Prostate gland (tissue), 2 donors: ENCODE measurements around the gene OSBPL3. TPM values are rescaled to one million over a fixed set of nuclear protein-coding genes. Genes with fewer than 3 reads are reported as not detected.
A peak's percentile ranks its signal among the peaks of the same experiment; 100 is the strongest.

Experiments used
- DNase-seq: peaks from one replicate; pipeline ENCODE4 v3.0.0-alpha.2; 2019; ENCODE audit warnings: low spot score
- H3K27ac ChIP-seq, 2 donors: fragments of 200-600 bp; sonication (generic); 2 replicates each; pipeline ENCODE4 v1.5.1; 2017 to 2019
- H3K27me3 ChIP-seq: fragments of 200-600 bp; sonication (generic); replicated peaks from 2 replicates; pipeline ENCODE4 v1.5.1; 2019; ENCODE audit not compliant: insufficient read depth
- H3K36me3 ChIP-seq, 2 donors: fragments of 200-600 bp; sonication (generic); 1 replicate in 1 of 2; 2 replicates in 1 of 2; pipeline versions ENCODE4 v1.5.1 to v1.8.1; 2017 to 2019
- H3K4me1 ChIP-seq: fragments of 200-600 bp; sonication (generic); replicated peaks from 2 replicates; pipeline ENCODE4 v1.5.1; 2019
- H3K4me3 ChIP-seq, 2 donors: fragments of 200-600 bp; sonication (generic); 2 replicates each; pipeline ENCODE4 v1.5.1; 2017 to 2019
- H3K9me3 ChIP-seq: fragments of 200-600 bp; sonication (generic); 2 replicates; pipeline ENCODE4 v1.5.1; 2017
- POLR2A ChIP-seq: fragments of 450-650 bp; IDR thresholded peaks from one replicate; pipeline ENCODE4 v1.6.1; 2016; ENCODE audit warnings: antibody characterized with exemption, mild to moderate bottlenecking
- POLR2AphosphoS5 ChIP-seq: sonication (generic); formaldehyde crosslinking; IDR thresholded peaks from one replicate; pipeline ENCODE4 v1.6.1; 2017; ENCODE audit warnings: antibody characterized with exemption
- WGBS: methylation state at CpG from one replicate; pipeline ENCODE4 v1.1.5; 2018; 5-methylcytosine and 5-hydroxymethylcytosine counted together
- intact Hi-C: fragments of 100-400 bp; cut with DNase I; formaldehyde crosslinking; loops from one replicate; pipeline ENCODE4 v1.14.2; 2022
- total RNA-seq, 2 donors: library from RNA; depleted of rRNA; stranded (reverse); fragments of >200 nt; gene quantifications; one replicate each; pipeline ENCODE4 v1.1.0, GENCODE V29; 2016
- TF ChIP-seq, protein P1 (sequence below), 4 experiments: fragments of 200-600 bp in 2 of 4; fragments of 450-650 bp in 2 of 4; sonication (generic) in 2 of 4; IDR thresholded peaks; 1 replicate in 3 of 4; 2 replicates in 1 of 4; pipeline ENCODE4 v1.5.1; 2016 to 2019; ENCODE audit warnings: antibody characterized with exemption in 4 of 4, mild to moderate bottlenecking in 2 of 4, moderate library complexity in 2 of 4

Gene OSBPL3
- total RNA-seq, 2 donors from 2014 or later, result 3.1 to 6.3 TPM

DNA sequence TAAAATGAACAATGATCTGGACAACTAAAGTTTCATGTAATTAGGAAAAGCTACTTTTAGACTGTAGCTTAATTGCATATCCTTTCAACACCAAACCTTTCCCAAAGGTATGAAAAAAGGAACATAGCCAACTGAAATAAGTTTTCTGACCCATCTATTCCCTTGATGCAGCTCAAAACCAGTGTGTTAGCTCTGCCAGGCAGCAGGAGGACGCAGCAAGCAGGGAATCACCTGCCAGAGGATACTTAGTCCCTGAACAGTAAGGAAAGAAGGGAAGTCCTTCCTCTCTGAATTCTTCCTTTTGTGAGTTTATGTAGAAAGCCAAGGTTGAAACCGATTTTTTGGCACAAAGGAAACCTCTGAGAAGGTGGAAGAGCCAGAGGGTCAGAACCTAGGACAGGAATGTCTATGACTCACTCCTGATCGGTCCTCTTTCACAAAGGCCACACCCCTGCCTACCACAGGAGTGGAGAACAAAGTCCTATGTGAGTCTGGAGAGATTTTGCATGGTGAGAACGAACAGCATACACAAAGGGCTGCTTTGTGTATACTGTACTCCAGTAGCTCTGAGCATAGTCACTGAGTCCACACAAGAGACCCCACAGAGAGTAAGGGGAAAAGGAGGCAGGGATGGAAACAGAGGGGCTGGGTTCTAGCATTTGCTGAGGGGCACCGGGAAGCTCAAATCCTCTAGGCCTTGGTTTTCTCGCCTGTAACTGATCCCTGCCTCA is 153.9 kb downstream of the OSBPL3 start:
- H3K9me3 ChIP-seq, result no peaks in the 10 kb centered on the region
- no peaks in the 10 kb centered on the region for H3K36me3 ChIP-seq
- H3K27ac ChIP-seq, result no peak overlapping the region
- intact Hi-C loops, result no loop called here
- TF ChIP-seq POLR2AphosphoS5 (no peak), POLR2A (no peak)
- TF ChIP-seq, protein P1, sequence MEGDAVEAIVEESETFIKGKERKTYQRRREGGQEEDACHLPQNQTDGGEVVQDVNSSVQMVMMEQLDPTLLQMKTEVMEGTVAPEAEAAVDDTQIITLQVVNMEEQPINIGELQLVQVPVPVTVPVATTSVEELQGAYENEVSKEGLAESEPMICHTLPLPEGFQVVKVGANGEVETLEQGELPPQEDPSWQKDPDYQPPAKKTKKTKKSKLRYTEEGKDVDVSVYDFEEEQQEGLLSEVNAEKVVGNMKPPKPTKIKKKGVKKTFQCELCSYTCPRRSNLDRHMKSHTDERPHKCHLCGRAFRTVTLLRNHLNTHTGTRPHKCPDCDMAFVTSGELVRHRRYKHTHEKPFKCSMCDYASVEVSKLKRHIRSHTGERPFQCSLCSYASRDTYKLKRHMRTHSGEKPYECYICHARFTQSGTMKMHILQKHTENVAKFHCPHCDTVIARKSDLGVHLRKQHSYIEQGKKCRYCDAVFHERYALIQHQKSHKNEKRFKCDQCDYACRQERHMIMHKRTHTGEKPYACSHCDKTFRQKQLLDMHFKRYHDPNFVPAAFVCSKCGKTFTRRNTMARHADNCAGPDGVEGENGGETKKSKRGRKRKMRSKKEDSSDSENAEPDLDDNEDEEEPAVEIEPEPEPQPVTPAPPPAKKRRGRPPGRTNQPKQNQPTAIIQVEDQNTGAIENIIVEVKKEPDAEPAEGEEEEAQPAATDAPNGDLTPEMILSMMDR (IDR thresholded peaks at IDR 0.05), result no peak
- H3K4me1 ChIP-seq, result no peaks in the 10 kb centered on the region
- no peak overlapping the region for H3K4me3 ChIP-seq
- WGBS, result 46% methylated on average over 6 of the region's 6 CpGs
- no peak for DNase-seq
- no peaks in the 10 kb centered on the region for H3K27me3 ChIP-seq

DNA sequence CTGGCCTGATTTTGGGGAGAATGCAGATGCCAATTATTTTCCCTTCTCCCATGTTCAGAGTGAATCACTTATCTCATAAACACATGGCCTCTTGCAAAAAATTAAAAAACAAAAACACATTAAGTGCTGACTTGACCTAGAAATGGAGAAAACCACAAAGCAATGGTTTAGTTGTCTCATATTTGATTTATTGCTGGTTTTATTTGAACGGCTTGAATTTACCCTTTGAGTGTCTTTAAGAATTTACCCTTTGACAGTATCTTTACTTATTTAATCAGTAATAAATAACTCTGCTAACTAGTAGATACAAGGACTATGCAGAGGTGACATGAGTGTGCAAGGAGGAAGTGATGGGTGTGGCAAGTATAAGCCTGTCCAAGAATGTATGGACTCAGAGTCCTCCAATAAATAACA is 154.6 kb downstream of the OSBPL3 start:
- H3K4me3 ChIP-seq, result no peak overlapping the region
- no peak for TF ChIP-seq POLR2A
- TF ChIP-seq, protein P1 (IDR thresholded peaks at IDR 0.05), result no peak
- no peak for TF ChIP-seq POLR2AphosphoS5
- no peaks in the 10 kb centered on the region for H3K9me3 ChIP-seq
- H3K27me3 ChIP-seq, result no peaks in the 10 kb centered on the region
- intact Hi-C loops, result no loop called here
- no peak overlapping the region for H3K27ac ChIP-seq
- DNase-seq, result no peak
- no peaks in the 10 kb centered on the region for H3K36me3 ChIP-seq
- WGBS, result 7% methylated on average over 1 of the region's 1 CpG
- H3K4me1 ChIP-seq, result no peaks in the 10 kb centered on the region

DNA sequence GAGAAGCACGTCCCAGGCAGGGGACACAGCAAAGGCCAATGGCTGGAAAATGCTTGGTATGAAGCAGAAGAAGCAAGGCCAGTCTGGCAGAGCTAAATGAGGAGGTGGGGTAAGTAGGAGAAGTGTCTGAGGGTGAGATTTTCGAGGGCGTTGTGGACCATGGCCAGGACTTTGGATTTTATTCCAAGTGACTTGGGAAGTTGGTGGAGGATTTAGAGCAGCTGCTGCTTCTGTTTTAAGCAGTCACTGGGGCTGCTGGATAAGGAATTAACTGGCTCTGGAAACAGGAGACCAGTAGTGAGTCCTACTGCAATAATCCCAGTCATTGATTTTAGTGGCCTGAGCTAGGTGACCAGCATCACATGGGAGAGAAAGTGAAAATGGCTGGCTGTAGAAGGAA is 155.1 kb downstream of the OSBPL3 start:
- H3K9me3 ChIP-seq, result no peaks in the 10 kb centered on the region
- 49% methylated on average over 3 of the region's 3 CpGs for WGBS
- no peaks in the 10 kb centered on the region for H3K27me3 ChIP-seq
- no peak overlapping the region for H3K4me3 ChIP-seq
- TF ChIP-seq POLR2A, result no peak
- TF ChIP-seq POLR2AphosphoS5, result no peak
- TF ChIP-seq, protein P1 (IDR thresholded peaks at IDR 0.05), result no peak
- H3K36me3 ChIP-seq, result no peaks in the 10 kb centered on the region
- DNase-seq, result no peak
- intact Hi-C loops, result loop anchor here (5.0 kb wide), 1 partner anchor 157 kb away; the partner anchor contains the start of gene OSBPL3
- no peak overlapping the region for H3K27ac ChIP-seq
- H3K4me1 ChIP-seq, result no peaks in the 10 kb centered on the region

DNA sequence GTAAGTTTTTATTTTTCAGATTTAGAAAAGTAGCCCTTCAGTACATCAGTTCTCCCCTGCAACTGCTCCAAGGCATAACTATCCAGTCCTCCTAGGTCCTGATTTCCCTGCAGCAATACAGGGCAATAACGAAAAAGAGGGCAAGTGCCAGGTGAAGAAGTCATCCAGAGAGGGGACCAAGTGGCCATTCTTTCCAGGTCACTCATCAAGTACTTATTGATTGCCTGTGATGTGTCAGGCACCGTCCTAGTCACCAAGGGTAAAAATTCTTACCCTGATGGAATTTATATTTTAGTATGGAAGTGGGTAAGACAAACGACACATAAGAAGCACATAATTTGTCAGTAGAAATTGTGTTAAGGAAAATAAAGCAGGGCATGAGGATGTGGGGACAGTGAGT is 155.6 kb downstream of the OSBPL3 start:
- Histone ChIP-seq H3K36me3 (no peaks in the 10 kb centered on the region), H3K27ac (no peak overlapping the region), H3K4me1 (no peaks in the 10 kb centered on the region), H3K9me3 (no peaks in the 10 kb centered on the region), H3K27me3 (no peaks in the 10 kb centered on the region), H3K4me3 (no peak overlapping the region)
- no peak for DNase-seq
- TF ChIP-seq POLR2A (no peak), POLR2AphosphoS5 (no peak)
- TF ChIP-seq, protein P1 (IDR thresholded peaks at IDR 0.05), result no peak
- 89% methylated on average over 3 of the region's 3 CpGs for WGBS
- intact Hi-C loops, result loop anchor here (5.0 kb wide), 1 partner anchor 158 kb away; the partner anchor contains the start of gene OSBPL3

DNA sequence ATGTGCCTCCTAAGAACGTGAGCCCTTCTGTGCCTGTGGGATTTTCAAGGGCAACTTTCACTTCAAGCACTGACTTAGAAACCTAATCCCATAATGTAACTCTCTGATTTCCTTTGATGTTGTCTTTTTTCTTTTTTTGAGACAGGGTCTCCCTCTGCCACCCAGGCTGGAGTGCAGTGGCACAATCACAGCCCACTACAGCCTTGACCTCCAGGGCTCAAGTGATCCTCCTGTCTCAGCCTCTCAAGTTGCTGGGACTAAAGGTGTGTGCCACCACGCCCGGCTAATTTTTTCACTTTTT is 158.3 kb downstream of the OSBPL3 start:
- TF ChIP-seq POLR2AphosphoS5 (no peak), POLR2A (no peak)
- TF ChIP-seq, protein P1 (IDR thresholded peaks at IDR 0.05), result no peak
- no peaks in the 10 kb centered on the region for H3K27me3 ChIP-seq
- H3K4me3 ChIP-seq, result no peak overlapping the region
- no peaks in the 10 kb centered on the region for H3K36me3 ChIP-seq
- 84% methylated on average over 3 of the region's 3 CpGs for WGBS
- no peaks in the 10 kb centered on the region for H3K4me1 ChIP-seq
- intact Hi-C loops, result loop anchor here (2.0 to 5.0 kb wide), 2 partner anchors 161 to 247 kb away; partner anchors contain the start of gene OSBPL3
- no peak for DNase-seq
- H3K27ac ChIP-seq, result peak overlapping the region in 1 of 2 donors; percentile 9
- no peaks in the 10 kb centered on the region for H3K9me3 ChIP-seq
